GM12873 (cell line): ENCODE measurements around the gene SNCB.

Source experiments
- CTCF ChIP-seq: IDR thresholded peaks from 2 replicates; pipeline ENCODE4 v1.5.1; 2012; ENCODE audit warnings: low read depth, mild to moderate bottlenecking, moderate library complexity, low read length, control low read depth; ENCODE audit not compliant: insufficient read depth; ENCODE audit errors: missing control alignments

SNCB gene

GRCh38 chr5:176659860-176660461 lies 29.6 kb upstream of the SNCB start:
- no peak for TF ChIP-seq CTCF

GRCh38 chr5:176659512-176659839 lies 29.1 kb upstream of the SNCB start:
- TF ChIP-seq CTCF = no peak

GRCh38 chr5:176658817-176659511 lies 28.6 kb upstream of the SNCB start:
- no peak for TF ChIP-seq CTCF

- TF ChIP-seq CTCF = peak; percentile 98
These were observed 27.8 kb upstream of the SNCB start for GRCh38 chr5:176658007-176658599.

- TF ChIP-seq CTCF = no peak
These were observed 26.2 kb upstream of the SNCB start for GRCh38 chr5:176656467-176656990.

- TF ChIP-seq CTCF = no peak
These were observed 24.5 kb upstream of the SNCB start for GRCh38 chr5:176654856-176655255.

- no peak for TF ChIP-seq CTCF
These were observed 23.4 kb upstream of the SNCB start for GRCh38 chr5:176653401-176654385.
